Retinal pigment epithelial cell (primary cell): ENCODE measurements around the gene HSD17B4.

ENCODE experiments used
- DNase-seq: peaks from one replicate; pipeline ENCODE4 v3.0.0-alpha.2; 2010; ENCODE audit warnings: low read depth
- H3K4me3 ChIP-seq: 2 replicates; pipeline ENCODE4 v1.5.1; 2011; ENCODE audit warnings: mild to moderate bottlenecking, low read length, control low read depth, moderate library complexity
- TF ChIP-seq, protein P1 (sequence below): conservative IDR thresholded peaks from 2 replicates; pipeline ENCODE4 v1.5.1; 2011; ENCODE audit warnings: low read depth, low read length, control low read depth, inconsistent platforms

Gene HSD17B4, protein sequence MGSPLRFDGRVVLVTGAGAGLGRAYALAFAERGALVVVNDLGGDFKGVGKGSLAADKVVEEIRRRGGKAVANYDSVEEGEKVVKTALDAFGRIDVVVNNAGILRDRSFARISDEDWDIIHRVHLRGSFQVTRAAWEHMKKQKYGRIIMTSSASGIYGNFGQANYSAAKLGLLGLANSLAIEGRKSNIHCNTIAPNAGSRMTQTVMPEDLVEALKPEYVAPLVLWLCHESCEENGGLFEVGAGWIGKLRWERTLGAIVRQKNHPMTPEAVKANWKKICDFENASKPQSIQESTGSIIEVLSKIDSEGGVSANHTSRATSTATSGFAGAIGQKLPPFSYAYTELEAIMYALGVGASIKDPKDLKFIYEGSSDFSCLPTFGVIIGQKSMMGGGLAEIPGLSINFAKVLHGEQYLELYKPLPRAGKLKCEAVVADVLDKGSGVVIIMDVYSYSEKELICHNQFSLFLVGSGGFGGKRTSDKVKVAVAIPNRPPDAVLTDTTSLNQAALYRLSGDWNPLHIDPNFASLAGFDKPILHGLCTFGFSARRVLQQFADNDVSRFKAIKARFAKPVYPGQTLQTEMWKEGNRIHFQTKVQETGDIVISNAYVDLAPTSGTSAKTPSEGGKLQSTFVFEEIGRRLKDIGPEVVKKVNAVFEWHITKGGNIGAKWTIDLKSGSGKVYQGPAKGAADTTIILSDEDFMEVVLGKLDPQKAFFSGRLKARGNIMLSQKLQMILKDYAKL

DNA sequence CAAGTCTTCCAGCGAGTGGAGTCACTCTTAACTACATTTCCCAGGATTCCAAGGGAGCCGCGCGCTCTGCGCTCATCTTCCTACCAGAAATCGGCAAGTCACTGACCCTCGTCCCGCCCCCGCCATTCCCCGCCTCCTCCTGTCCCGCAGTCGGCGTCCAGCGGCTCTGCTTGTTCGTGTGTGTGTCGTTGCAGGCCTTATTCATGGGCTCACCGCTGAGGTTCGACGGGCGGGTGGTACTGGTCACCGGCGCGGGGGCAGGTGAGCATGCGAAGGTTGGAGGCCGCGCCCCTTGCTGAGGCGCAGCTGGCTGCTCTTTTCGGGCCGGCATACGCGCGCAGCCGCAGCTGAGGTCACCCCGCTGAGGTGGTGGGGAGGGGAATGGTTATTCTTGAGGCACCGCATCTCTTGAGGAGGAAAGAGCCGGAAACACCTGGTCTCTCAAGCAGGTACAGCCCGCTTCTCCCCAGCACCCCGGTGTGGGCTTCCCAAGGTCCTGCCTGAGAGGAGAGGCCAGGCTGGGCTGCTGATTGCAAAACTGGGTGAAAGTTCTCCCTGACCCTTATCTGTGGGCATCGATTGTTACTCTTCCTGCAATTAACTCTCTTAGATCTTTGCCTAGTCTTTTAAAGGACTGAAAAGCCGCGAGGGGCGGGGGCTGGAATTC lies at the start of gene HSD17B4:
Gene HSD17B4 (plus strand): TSS at position 125 of the 667 bp plus-strand sequence. CDS start 79 bp downstream, at position 204.
- peak; percentile 58 for DNase-seq
- TF ChIP-seq, protein P1, sequence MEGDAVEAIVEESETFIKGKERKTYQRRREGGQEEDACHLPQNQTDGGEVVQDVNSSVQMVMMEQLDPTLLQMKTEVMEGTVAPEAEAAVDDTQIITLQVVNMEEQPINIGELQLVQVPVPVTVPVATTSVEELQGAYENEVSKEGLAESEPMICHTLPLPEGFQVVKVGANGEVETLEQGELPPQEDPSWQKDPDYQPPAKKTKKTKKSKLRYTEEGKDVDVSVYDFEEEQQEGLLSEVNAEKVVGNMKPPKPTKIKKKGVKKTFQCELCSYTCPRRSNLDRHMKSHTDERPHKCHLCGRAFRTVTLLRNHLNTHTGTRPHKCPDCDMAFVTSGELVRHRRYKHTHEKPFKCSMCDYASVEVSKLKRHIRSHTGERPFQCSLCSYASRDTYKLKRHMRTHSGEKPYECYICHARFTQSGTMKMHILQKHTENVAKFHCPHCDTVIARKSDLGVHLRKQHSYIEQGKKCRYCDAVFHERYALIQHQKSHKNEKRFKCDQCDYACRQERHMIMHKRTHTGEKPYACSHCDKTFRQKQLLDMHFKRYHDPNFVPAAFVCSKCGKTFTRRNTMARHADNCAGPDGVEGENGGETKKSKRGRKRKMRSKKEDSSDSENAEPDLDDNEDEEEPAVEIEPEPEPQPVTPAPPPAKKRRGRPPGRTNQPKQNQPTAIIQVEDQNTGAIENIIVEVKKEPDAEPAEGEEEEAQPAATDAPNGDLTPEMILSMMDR, result no peak
- peak within 1 kb of the TSS; percentile 85 for H3K4me3 ChIP-seq

DNA sequence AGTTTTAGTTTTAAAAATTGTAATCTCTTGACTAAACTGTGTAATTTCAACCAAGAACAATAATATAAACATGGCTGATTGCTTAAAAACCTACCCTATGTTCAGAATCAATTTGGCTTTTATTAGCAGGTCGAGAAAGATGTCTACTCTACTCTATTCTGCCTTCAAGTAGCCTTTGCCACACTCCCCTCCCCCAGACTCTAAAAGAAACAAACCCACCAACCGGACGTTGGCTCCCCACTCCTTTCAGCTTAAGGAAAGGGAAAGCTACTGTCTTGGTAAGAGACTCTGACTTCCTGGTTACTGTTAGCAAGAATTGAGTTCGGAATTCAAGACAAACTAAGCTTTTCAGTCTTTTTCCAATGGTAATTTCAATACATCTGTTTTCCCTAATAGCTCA lies 49.7 kb upstream of the HSD17B4 start:
- no peak for DNase-seq
- TF ChIP-seq, protein P1, result no peak
- no peak overlapping the region for H3K4me3 ChIP-seq

DNA sequence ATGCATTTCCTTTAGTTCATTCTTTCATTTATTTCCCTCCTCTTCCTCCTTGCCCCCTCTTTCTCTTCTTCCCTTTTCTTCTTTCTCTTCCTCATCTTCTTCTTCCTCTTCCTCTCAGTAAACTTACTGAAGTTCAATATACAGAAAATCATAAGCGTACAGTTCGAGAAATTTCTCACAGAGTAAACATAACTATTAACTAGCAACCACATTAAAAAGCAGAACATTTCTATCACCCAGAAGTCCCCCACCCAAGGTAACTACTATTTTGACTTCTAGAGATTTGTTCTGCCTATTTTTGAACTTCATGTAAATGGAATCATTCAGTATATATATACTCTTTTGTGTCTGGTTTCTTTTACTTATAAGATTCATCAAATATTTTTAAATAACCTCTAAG lies 48.3 kb upstream of the HSD17B4 start:
- no peak for DNase-seq
- TF ChIP-seq, protein P1, result no peak
- no peak overlapping the region for H3K4me3 ChIP-seq

DNA sequence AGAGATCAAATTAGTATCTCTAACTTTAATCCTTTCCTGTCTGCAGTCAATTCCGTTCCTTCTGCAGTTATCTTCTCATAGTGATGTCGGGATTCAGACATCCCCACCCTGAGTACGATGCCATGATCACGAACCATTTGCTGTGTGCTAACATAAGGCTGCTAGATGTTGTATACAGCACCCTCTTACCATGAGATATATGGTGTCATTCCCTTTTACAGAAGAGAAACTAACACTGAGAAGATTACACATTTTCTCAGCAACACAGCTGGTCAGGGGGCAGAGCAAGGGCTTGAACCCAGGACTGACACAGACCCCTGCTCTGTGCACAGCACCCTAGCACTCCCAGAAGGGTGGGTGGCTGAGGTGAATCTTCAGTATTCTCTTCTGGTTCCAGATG lies 46.9 kb upstream of the HSD17B4 start:
- TF ChIP-seq, protein P1, result no peak
- DNase-seq, result no peak
- no peak overlapping the region for H3K4me3 ChIP-seq

DNA sequence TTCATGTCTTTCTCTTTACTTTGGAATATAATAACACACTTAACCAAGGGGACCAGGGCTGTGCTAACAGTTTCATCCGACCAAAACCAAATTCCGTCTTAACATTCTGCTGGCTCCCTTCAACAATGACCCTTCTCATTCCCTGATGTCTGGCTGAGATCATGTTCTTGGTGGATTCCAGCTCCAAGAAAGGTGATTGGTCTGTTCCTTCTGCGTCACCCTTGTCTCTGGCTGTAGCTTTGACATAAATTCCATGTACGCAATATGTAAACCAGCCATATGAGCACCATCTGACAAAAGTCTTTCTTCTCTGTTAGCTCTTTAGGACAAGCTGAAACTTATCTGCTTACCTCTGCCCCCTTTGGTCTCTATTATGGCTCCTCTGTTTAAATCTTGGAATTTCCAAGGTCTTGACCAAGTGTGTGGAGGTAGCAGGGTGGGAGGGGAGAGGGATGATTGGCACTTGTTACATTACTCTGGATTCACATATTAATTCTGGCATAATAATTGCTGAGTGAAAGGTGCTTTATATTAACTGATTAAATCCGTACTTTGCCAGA lies 45.7 kb upstream of the HSD17B4 start:
- no peak overlapping the region for H3K4me3 ChIP-seq
- DNase-seq, result no peak
- TF ChIP-seq, protein P1, result no peak

DNA sequence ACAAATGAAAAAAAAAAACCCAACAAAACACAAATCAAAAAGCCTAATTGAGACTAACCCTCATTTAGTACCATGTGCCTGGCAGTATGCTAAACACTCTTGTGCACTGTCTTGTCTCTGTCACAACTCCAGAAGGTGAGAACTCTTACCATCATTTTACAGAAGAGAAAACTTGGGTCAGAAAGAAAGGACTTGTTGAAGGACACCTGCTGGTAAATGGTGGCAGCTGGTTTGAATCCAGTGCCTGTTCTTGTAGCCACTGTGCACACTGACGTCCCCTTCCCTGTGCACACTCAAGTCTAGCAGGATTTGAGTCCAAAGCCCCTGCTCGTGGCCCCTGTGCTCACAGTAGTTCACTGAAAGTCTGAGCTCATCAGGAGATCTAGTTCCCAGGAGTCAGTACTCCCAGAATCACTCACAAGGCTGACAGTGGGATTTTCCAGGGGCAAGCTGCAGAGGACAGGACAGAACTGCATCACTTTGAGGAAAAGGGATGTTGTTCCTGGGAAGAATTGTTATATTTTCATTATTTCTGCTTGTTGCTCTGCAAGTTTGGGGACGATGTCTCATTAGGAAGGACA lies 43.0 kb upstream of the HSD17B4 start:
- H3K4me3 ChIP-seq, result no peak overlapping the region
- TF ChIP-seq, protein P1, result peak; percentile 2
- DNase-seq, result no peak
